A673 (cell line): ENCODE measurements around the gene ERAP2. TPM values are rescaled to one million over a fixed set of nuclear protein-coding genes. Genes with fewer than 3 reads are reported as not detected.

Experiments used
- BruUV-seq: library from RNA; stranded (reverse); fragments of 400-500 nt; replicated peaks from 2 replicates; lab custom pipeline; 2021; lab: Mats Ljungman, UMichigan
- CTCF ChIA-PET: fragments of 300-600 bp; sonication (Branson Sonifier 250); formaldehyde crosslinking; loops from one replicate; lab custom pipeline; 2022; ENCODE audit warnings: antibody characterized with exemption; lab: Charles Lee
- POLR2A ChIA-PET: fragments of 300-600 bp; sonication (Branson Sonifier 250); formaldehyde crosslinking; loops from one replicate; lab custom pipeline; 2022; ENCODE audit warnings: antibody characterized with exemption; ENCODE audit not compliant: low non-redundant PET; lab: Charles Lee
- DNase-seq: peaks from one replicate; pipeline ENCODE4 v3.0.0-alpha.2; 2015; ENCODE audit warnings: low spot score
- H3K27ac ChIP-seq: fragments of 200-600 bp; sonication (generic); 2 replicates; pipeline ENCODE4 v1.5.1; 2016; ENCODE audit warnings: mixed run types, low read depth, mild to moderate bottlenecking, mixed read lengths, antibody characterized with exemption, low read length; ENCODE audit not compliant: poor library complexity, severe bottlenecking
- H3K27me3 ChIP-seq: fragments of 200-600 bp; sonication (generic); replicated peaks from 2 replicates; pipeline ENCODE4 v1.6.1; 2017; ENCODE audit warnings: mixed run types, low read depth, mild to moderate bottlenecking, mixed read lengths, antibody characterized with exemption, low read length; ENCODE audit not compliant: insufficient read depth, poor library complexity
- H3K36me3 ChIP-seq: fragments of 200-600 bp; sonication (generic); 2 replicates; pipeline ENCODE4 v1.6.1; 2016; ENCODE audit warnings: mixed run types, mild to moderate bottlenecking, mixed read lengths, antibody characterized with exemption, low read length; ENCODE audit not compliant: insufficient read depth, poor library complexity, severe bottlenecking
- H3K4me1 ChIP-seq: fragments of 200-600 bp; sonication (generic); 2 replicates; pipeline ENCODE4 v1.6.1; 2017; ENCODE audit warnings: mixed run types, mild to moderate bottlenecking, mixed read lengths, antibody characterized with exemption, low read length; ENCODE audit not compliant: insufficient read depth, poor library complexity, severe bottlenecking
- H3K4me3 ChIP-seq: fragments of 200-600 bp; sonication (generic); 2 replicates; pipeline ENCODE4 v1.5.1; 2016; ENCODE audit warnings: low read depth, mixed run types, mild to moderate bottlenecking, mixed read lengths, low read length; ENCODE audit not compliant: poor library complexity, severe bottlenecking
- H3K9me3 ChIP-seq: fragments of 200-600 bp; sonication (generic); 2 replicates; pipeline ENCODE4 v1.6.1; 2016; ENCODE audit warnings: mixed run types, low read depth, mild to moderate bottlenecking, mixed read lengths, antibody characterized with exemption, low read length; ENCODE audit not compliant: poor library complexity, severe bottlenecking
- CTCF ChIP-seq: fragments of 300-800, 200-600 bp; sonication (generic); conservative IDR thresholded peaks from 2 replicates; pipeline ENCODE4 v1.5.1; 2017; ENCODE audit warnings: low read depth, mild to moderate bottlenecking, antibody characterized with exemption, low read length, moderate library complexity, mixed read lengths
- EZH2 ChIP-seq: fragments of 200-600 bp; sonication (generic); IDR thresholded peaks from 2 replicates; pipeline ENCODE4 v1.6.1; 2017; ENCODE audit warnings: borderline replicate concordance, low read depth, mild to moderate bottlenecking, mixed read lengths, antibody characterized with exemption, low read length; ENCODE audit not compliant: poor library complexity, severe bottlenecking
- intact Hi-C: fragments of 100-400 bp; cut with micrococcal nuclease; formaldehyde crosslinking; loops from one replicate; pipeline ENCODE4 v1.10.0; 2022; ENCODE audit not compliant: unreplicated experiment
- total RNA-seq: library from RNA; stranded (reverse); gene quantifications from 2 replicates; pipeline ENCODE4 v1.2.3, GENCODE V29; 2021

ERAP2 gene
- total RNA-seq, 1 experiment from 2014 or later = 2.6 TPM

- Histone ChIP-seq H3K27me3 (no peaks in the 10 kb centered on the region), H3K4me1 (no peaks in the 10 kb centered on the region), H3K27ac (no peak overlapping the region), H3K4me3 (no peak overlapping the region), H3K36me3 (no peaks in the 10 kb centered on the region), H3K9me3 (no peaks in the 10 kb centered on the region)
- DNase-seq = no peak
- intact Hi-C loops = no loop called here
- ChIA-PET POLR2A (no interaction called here), CTCF (no interaction called here)
- no TSS peak for BruUV-seq
- TF ChIP-seq EZH2 (no peak), CTCF (no peak)
These were observed 28.0 kb downstream of the ERAP2 start for GRCh38 chr5:96904054-96904931.

GRCh38 chr5:96905864-96906263 lies 29.6 kb downstream of the ERAP2 start:
- BruUV-seq = no TSS peak
- ChIA-PET POLR2A (no interaction called here), CTCF (no interaction called here)
- H3K27ac ChIP-seq = no peak overlapping the region
- no peak for DNase-seq
- no peaks in the 10 kb centered on the region for H3K27me3 ChIP-seq
- intact Hi-C loops = no loop called here
- no peaks in the 10 kb centered on the region for H3K36me3 ChIP-seq
- H3K4me1 ChIP-seq = no peaks in the 10 kb centered on the region
- H3K9me3 ChIP-seq = no peaks in the 10 kb centered on the region
- no peak overlapping the region for H3K4me3 ChIP-seq
- TF ChIP-seq CTCF (no peak), EZH2 (no peak)

- intact Hi-C loops = no loop called here
- BruUV-seq = no TSS peak
- Histone ChIP-seq H3K4me3 (no peak overlapping the region), H3K27ac (no peak overlapping the region), H3K9me3 (no peaks in the 10 kb centered on the region), H3K27me3 (no peaks in the 10 kb centered on the region), H3K4me1 (no peaks in the 10 kb centered on the region), H3K36me3 (no peaks in the 10 kb centered on the region)
- POLR2A ChIA-PET = no interaction called here
- CTCF ChIA-PET = no interaction called here
- no peak for DNase-seq
- TF ChIP-seq CTCF (no peak), EZH2 (no peak)
These were observed 32.7 kb downstream of the ERAP2 start for GRCh38 chr5:96909003-96909402.
